IMR-90 (cell line): Measurements from ENCODE around the gene TPSG1. TPM values are rescaled to one million over a fixed set of nuclear protein-coding genes. Genes with fewer than 3 reads are reported as not detected.
A peak's percentile ranks its signal among the peaks of the same experiment; 100 is the strongest.

Experiments used
- ATAC-seq: fragments of 200-7000 bp; cut with Tn5 transposase; 2 replicates; pipeline ENCODE4 v1.9.1; 2020; ENCODE audit warnings: low read depth, mild to moderate bottlenecking, moderate library complexity
- BruUV-seq: library from RNA; stranded (reverse); fragments of 400-500 nt; replicated peaks from 2 replicates; lab custom pipeline; 2021; lab: Mats Ljungman, UMichigan
- CTCF ChIA-PET: fragments of 300-600 bp; formaldehyde crosslinking; extraction: SDS; loops from one replicate; lab custom pipeline; 2021; ENCODE audit warnings: antibody characterized with exemption; lab: Yijun Ruan, JAX
- POLR2A ChIA-PET: fragments of 300-600 bp; sonication (Branson Sonifier 250); formaldehyde crosslinking; loops from one replicate; lab custom pipeline; 2022; ENCODE audit warnings: antibody characterized with exemption; ENCODE audit not compliant: unreplicated experiment; lab: Charles Lee
- DNase-seq: peaks from one replicate; pipeline ENCODE4 v3.0.0; 2013
- H2AFZ ChIP-seq: replicated peaks from 2 replicates; pipeline ENCODE3; 2013; ENCODE audit warnings: low read length, mild to moderate bottlenecking; ENCODE audit not compliant: poor library complexity
- H2AK5ac ChIP-seq: 2 replicates; pipeline ENCODE4 v1.6.1; 2013; ENCODE audit warnings: low read depth, low read length, inconsistent platforms
- H2AK9ac ChIP-seq: replicated peaks from 2 replicates; pipeline ENCODE3; 2013; ENCODE audit warnings: mild to moderate bottlenecking, low read depth, low read length, moderate library complexity; ENCODE audit not compliant: poor library complexity
- H2BK120ac ChIP-seq: 2 replicates; pipeline ENCODE4 v1.6.1; 2013; ENCODE audit warnings: low read depth, low read length, inconsistent platforms
- H2BK15ac ChIP-seq: 3 replicates; pipeline ENCODE4 v1.6.1; 2013; ENCODE audit warnings: low read depth, low read length, inconsistent platforms
- H2BK20ac ChIP-seq: 2 replicates; pipeline ENCODE4 v1.6.1; 2013; ENCODE audit warnings: low read depth, mild to moderate bottlenecking, inconsistent platforms, low read length, moderate library complexity
- H2BK5ac ChIP-seq: 2 replicates; pipeline ENCODE4 v1.6.1; 2013; ENCODE audit warnings: mild to moderate bottlenecking, low read depth, low read length, inconsistent platforms; ENCODE audit not compliant: poor library complexity, severe bottlenecking
- H3K14ac ChIP-seq: replicated peaks from 2 replicates; pipeline ENCODE4 v1.6.1; 2013; ENCODE audit warnings: low read depth, low read length, inconsistent platforms
- H3K18ac ChIP-seq: 2 replicates; pipeline ENCODE4 v1.6.1; 2013; ENCODE audit warnings: low read depth, low read length, control low read depth
- H3K23ac ChIP-seq: 2 replicates; pipeline ENCODE4 v1.6.1; 2013; ENCODE audit warnings: low read depth, low read length, inconsistent platforms
- H3K27ac ChIP-seq: 2 replicates; pipeline ENCODE4 v1.5.1; 2013; ENCODE audit warnings: mild to moderate bottlenecking, control low read depth, low read length; ENCODE audit not compliant: insufficient read depth
- H3K27me3 ChIP-seq: 2 replicates; pipeline ENCODE4 v1.6.1; 2013; ENCODE audit warnings: low read length; ENCODE audit not compliant: control insufficient read depth, insufficient read depth
- H3K36me3 ChIP-seq: 2 replicates; pipeline ENCODE4 v1.6.1; 2013; ENCODE audit warnings: low read length, mixed read lengths; ENCODE audit not compliant: control insufficient read depth, insufficient read depth
- H3K4ac ChIP-seq: 2 replicates; pipeline ENCODE4 v1.6.1; 2013; ENCODE audit warnings: low read depth, low read length, inconsistent platforms
- H3K4me1 ChIP-seq: 2 replicates; pipeline ENCODE4 v1.6.1; 2013; ENCODE audit warnings: low read length, mixed read lengths; ENCODE audit not compliant: control insufficient read depth, insufficient read depth
- H3K4me2 ChIP-seq: 2 replicates; pipeline ENCODE4 v1.6.1; 2013; ENCODE audit warnings: low read depth, mild to moderate bottlenecking, control low read depth, low read length, moderate library complexity
- H3K4me3 ChIP-seq: 2 replicates; pipeline ENCODE4 v1.5.1; 2013; ENCODE audit warnings: low read depth, mild to moderate bottlenecking, control low read depth, low read length, moderate library complexity; ENCODE audit not compliant: insufficient read depth
- H3K56ac ChIP-seq: 2 replicates; pipeline ENCODE4 v1.6.1; 2013; ENCODE audit warnings: low read length, inconsistent platforms; ENCODE audit not compliant: insufficient read depth; ENCODE audit errors: extremely low read depth
- H3K79me1 ChIP-seq, 2 experiments: 2 replicates each; pipeline ENCODE4 v1.6.1; 2013; ENCODE audit warnings: low read length in 2 of 2, inconsistent platforms in 1 of 2, low read depth in 1 of 2
- H3K9ac ChIP-seq: 2 replicates; pipeline ENCODE4 v1.6.1; 2013; ENCODE audit warnings: low read depth, low read length, control low read depth
- H3K9me1 ChIP-seq: 2 replicates; pipeline ENCODE4 v1.6.1; 2013; ENCODE audit warnings: low read length, inconsistent platforms; ENCODE audit not compliant: insufficient read depth
- H3K9me3 ChIP-seq: 2 replicates; pipeline ENCODE4 v1.6.1; 2013; ENCODE audit warnings: low read length; ENCODE audit not compliant: control insufficient read depth, insufficient read depth
- H4K20me1 ChIP-seq: 2 replicates; pipeline ENCODE4 v1.6.1; 2013; ENCODE audit warnings: low read length, inconsistent platforms; ENCODE audit not compliant: insufficient read depth
- H4K5ac ChIP-seq: 2 replicates; pipeline ENCODE4 v1.6.1; 2013; ENCODE audit warnings: mild to moderate bottlenecking, low read depth, low read length, control low read depth
- H4K8ac ChIP-seq, 2 experiments: 2 replicates each; pipeline ENCODE4 v1.6.1; 2013; ENCODE audit warnings: low read depth in 2 of 2, low read length in 2 of 2, control low read depth in 1 of 2, inconsistent platforms in 1 of 2
- H4K91ac ChIP-seq: 2 replicates; pipeline ENCODE4 v1.6.1; 2013; ENCODE audit warnings: low read depth, low read length, inconsistent platforms; ENCODE audit not compliant: insufficient read depth
- CEBPB ChIP-seq: IDR thresholded peaks from 2 replicates; pipeline ENCODE4 v1.6.1; 2012; ENCODE audit warnings: low read depth, low read length, improper control_type of control experiment
- CHD1 ChIP-seq: IDR thresholded peaks from 2 replicates; pipeline ENCODE4 v1.6.1; 2012; ENCODE audit warnings: low read depth, low read length, improper control_type of control experiment
- NFE2L2 ChIP-seq: fragments of 150-350 bp; IDR thresholded peaks from 2 replicates; pipeline ENCODE4 v1.6.1; 2016; ENCODE audit warnings: low read depth, mild to moderate bottlenecking, low read length
- RAD21 ChIP-seq: IDR thresholded peaks from 2 replicates; pipeline ENCODE4 v1.6.1; 2012; ENCODE audit warnings: low read length, improper control_type of control experiment
- SMC3 ChIP-seq: fragments of 150-350 bp; IDR thresholded peaks from 2 replicates; pipeline ENCODE4 v1.6.1; 2016; ENCODE audit warnings: low read depth, mild to moderate bottlenecking, antibody characterized with exemption, low read length, moderate library complexity
- WGBS, 2 experiments: methylation state at CpG; one replicate each; pipeline versions ENCODE4 v1.1.5 to v1.1.7; 2013; ENCODE audit warnings: missing lambda C conversion rate in 2 of 2; ENCODE audit not compliant: insufficient read length in 1 of 2; ENCODE audit errors: extremely low coverage in 2 of 2; 5-methylcytosine and 5-hydroxymethylcytosine counted together
- dilution Hi-C: fragments of 300-500 bp; cut with HindIII; formaldehyde crosslinking; loops from one replicate; pipeline ENCODE4 v1.14.3; 2018; ENCODE audit warnings: low sequenced_read_pairs; ENCODE audit not compliant: unreplicated experiment
- in situ Hi-C: fragments of 300-500 bp; cut with MboI; formaldehyde crosslinking; loops from 3 replicates; pipeline ENCODE4 v1.14.3; 2019; ENCODE audit warnings: low sequenced_read_pairs, inconsistent platforms, mixed read lengths
- intact Hi-C: fragments of 100-400 bp; cut with micrococcal nuclease; formaldehyde crosslinking; loops from 2 replicates; pipeline ENCODE4 v1.10.0; 2022
- polyA plus RNA-seq, 3 experiments: library from polyadenylated mRNA; depleted of rRNA; stranded (reverse); fragments of >200 nt; gene quantifications; 2 replicates each; pipeline ENCODE4 v1.2.3, GENCODE V29; 2012; ENCODE audit warnings: low replicate concordance in 1 of 3
- total RNA-seq: library from RNA; depleted of rRNA; stranded (reverse); fragments of >200 nt; gene quantifications from 2 replicates; pipeline ENCODE4 v1.2.3, GENCODE V29; 2012
- TF ChIP-seq, protein P1 (sequence below): fragments of 150-350 bp; IDR thresholded peaks from 2 replicates; pipeline ENCODE4 v1.6.1; 2016; ENCODE audit warnings: low read depth, mild to moderate bottlenecking, low read length, moderate library complexity, borderline replicate concordance
- TF ChIP-seq, protein P2 (sequence below): conservative IDR thresholded peaks from 2 replicates; pipeline ENCODE4 v1.5.1; 2012; ENCODE audit warnings: mild to moderate bottlenecking, low read depth, low read length, improper control_type of control experiment

The TPSG1 gene
- total and polyA plus RNA-seq, 2 of the 4 experiments (the other 2 are of a cell fraction) = not detected

DNA sequence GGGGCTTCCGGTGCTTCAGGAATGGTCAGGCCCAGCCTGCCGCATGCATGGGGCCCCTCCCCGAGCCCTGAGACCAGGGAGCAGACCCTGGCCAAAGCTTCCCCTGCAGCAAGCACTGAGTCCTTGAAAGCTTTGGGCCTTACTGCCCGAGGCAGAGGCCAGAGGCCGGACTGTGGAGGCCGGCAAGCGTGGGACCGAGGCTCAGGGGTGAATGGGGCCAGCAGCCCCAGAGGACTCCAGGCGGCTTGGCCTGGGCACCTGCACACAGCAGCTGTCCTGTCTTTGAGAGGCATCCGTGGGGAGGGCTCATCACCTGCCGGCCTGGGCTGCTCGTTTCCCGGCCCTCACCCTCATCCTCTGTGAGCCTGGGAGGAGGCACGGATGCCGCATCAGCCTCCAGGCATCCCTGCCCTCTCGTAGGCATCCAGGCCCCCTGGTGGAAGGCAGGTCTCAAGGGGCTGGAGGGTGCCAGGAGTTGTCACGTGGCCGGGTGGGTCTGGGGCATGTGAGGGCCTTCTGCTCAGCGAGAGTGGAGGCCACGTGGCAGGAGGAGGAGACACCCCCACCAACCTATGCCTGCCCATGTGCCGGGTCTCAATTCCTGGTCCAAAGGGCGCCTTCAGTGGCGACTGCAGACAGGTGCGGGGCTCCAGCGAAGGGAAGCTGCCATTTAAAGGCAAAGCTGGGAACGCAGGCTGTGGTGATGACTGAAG lies 40.8 kb downstream of the TPSG1 start:
- ChIA-PET CTCF (no interaction called here), POLR2A (no interaction called here)
- Histone ChIP-seq H3K79me1 (no peaks in the 10 kb centered on the region; a peak in 1 of 4 replicates), H2BK120ac (no peak overlapping the region), H2AFZ (no peak overlapping the region), H3K27me3 (no peaks in the 10 kb centered on the region; the same call in 1 of the 2 replicates), H4K5ac (no peak overlapping the region), H3K9me3 (no peaks in the 10 kb centered on the region), H4K20me1 (no peaks in the 10 kb centered on the region; the same call in 1 of the 2 replicates), H3K4me3 (no peak overlapping the region), H3K56ac (no peak overlapping the region), H2BK20ac (no peak overlapping the region), H3K4me1 (peaks cover 18% of the 10 kb centered on the region), H3K9ac (no peak overlapping the region), H3K4ac (no peak overlapping the region), H3K18ac (no peak overlapping the region), H3K4me2 (no peak overlapping the region), H3K36me3 (no peaks in the 10 kb centered on the region), H3K9me1 (peaks cover 8% of the 10 kb centered on the region), H4K8ac (no peak overlapping the region), H2BK5ac (no peak overlapping the region), H3K27ac (no peak overlapping the region), H3K23ac (no peak overlapping the region), H2AK9ac (no peak overlapping the region), H3K14ac (no peak overlapping the region), H2BK15ac (no peak overlapping the region), H2AK5ac (no peak overlapping the region), H4K91ac (no peak overlapping the region)
- no TSS peak for BruUV-seq
- ATAC-seq (no peak), DNase-seq (no peak)
- intact Hi-C loops (no loop called here), dilution Hi-C loops (no loop called here), in situ Hi-C loops (no loop called here)
- WGBS, 2 experiments = 97% methylated on average over 12 of the region's 26 CpGs; no CpG with 5 or more reads in 1 of the 2 experiments
- TF ChIP-seq CEBPB = no peak
- TF ChIP-seq RAD21 = 0 out of 2 replicates have a peak, but pooled peaks have one; percentile 13
- TF ChIP-seq CHD1 = no peak
- TF ChIP-seq NFE2L2 = no peak
- no peak; the same call in 1 of the 2 replicates for TF ChIP-seq SMC3
- TF ChIP-seq, protein P1, sequence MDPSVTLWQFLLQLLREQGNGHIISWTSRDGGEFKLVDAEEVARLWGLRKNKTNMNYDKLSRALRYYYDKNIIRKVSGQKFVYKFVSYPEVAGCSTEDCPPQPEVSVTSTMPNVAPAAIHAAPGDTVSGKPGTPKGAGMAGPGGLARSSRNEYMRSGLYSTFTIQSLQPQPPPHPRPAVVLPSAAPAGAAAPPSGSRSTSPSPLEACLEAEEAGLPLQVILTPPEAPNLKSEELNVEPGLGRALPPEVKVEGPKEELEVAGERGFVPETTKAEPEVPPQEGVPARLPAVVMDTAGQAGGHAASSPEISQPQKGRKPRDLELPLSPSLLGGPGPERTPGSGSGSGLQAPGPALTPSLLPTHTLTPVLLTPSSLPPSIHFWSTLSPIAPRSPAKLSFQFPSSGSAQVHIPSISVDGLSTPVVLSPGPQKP = no peak
- TF ChIP-seq, protein P2, sequence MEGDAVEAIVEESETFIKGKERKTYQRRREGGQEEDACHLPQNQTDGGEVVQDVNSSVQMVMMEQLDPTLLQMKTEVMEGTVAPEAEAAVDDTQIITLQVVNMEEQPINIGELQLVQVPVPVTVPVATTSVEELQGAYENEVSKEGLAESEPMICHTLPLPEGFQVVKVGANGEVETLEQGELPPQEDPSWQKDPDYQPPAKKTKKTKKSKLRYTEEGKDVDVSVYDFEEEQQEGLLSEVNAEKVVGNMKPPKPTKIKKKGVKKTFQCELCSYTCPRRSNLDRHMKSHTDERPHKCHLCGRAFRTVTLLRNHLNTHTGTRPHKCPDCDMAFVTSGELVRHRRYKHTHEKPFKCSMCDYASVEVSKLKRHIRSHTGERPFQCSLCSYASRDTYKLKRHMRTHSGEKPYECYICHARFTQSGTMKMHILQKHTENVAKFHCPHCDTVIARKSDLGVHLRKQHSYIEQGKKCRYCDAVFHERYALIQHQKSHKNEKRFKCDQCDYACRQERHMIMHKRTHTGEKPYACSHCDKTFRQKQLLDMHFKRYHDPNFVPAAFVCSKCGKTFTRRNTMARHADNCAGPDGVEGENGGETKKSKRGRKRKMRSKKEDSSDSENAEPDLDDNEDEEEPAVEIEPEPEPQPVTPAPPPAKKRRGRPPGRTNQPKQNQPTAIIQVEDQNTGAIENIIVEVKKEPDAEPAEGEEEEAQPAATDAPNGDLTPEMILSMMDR = 0 out of 2 replicates have a peak, but pooled peaks have one; percentile 16
